HL-60 (cell line): Measurements from ENCODE around the gene SPOCK2.

Experiments
- DNase-seq, 2 experiments: peaks; one replicate each; pipeline ENCODE4 v3.0.0-alpha.2; 2010 to 2020; ENCODE audit warnings: low read depth in 1 of 2, low spot score in 1 of 2
- H3K27ac ChIP-seq: fragments of 250-450 bp; sonication (Bioruptor Pico); replicated peaks from 2 replicates; pipeline ENCODE4 v1.5.1; 2020; ENCODE audit warnings: mild to moderate bottlenecking, moderate library complexity
- H3K27me3 ChIP-seq: fragments of 250-450 bp; sonication (Bioruptor Pico); 2 replicates; pipeline ENCODE4 v1.5.1; 2021; ENCODE audit warnings: mild to moderate bottlenecking, moderate library complexity; ENCODE audit not compliant: insufficient read depth, poor library complexity, severe bottlenecking
- H3K4me3 ChIP-seq: replicated peaks from 2 replicates; pipeline ENCODE4 v1.5.1; 2011; ENCODE audit warnings: mild to moderate bottlenecking, control low read depth, low read length; ENCODE audit not compliant: insufficient read depth
- GABPA ChIP-seq: IDR thresholded peaks from 2 replicates; pipeline ENCODE4 v1.6.1; 2012; ENCODE audit warnings: low read depth
- POLR2AphosphoS5 ChIP-seq: IDR thresholded peaks from 2 replicates; pipeline ENCODE4 v1.6.1; 2012; ENCODE audit warnings: low read depth
- SPI1 ChIP-seq: IDR thresholded peaks from 2 replicates; pipeline ENCODE4 v1.6.1; 2012; ENCODE audit warnings: low read depth, mild to moderate bottlenecking, borderline replicate concordance
- TF ChIP-seq, protein P1 (sequence below): IDR thresholded peaks from 2 replicates; pipeline ENCODE4 v1.6.1; 2012; ENCODE audit warnings: low read depth; ENCODE audit not compliant: insufficient replicate concordance
- TF ChIP-seq, protein P2 (sequence below): IDR thresholded peaks from one replicate; pipeline ENCODE4 v1.5.1; 2011; ENCODE audit warnings: low read length, control low read depth, inconsistent platforms; ENCODE audit not compliant: insufficient read depth

SPOCK2 gene

DNA sequence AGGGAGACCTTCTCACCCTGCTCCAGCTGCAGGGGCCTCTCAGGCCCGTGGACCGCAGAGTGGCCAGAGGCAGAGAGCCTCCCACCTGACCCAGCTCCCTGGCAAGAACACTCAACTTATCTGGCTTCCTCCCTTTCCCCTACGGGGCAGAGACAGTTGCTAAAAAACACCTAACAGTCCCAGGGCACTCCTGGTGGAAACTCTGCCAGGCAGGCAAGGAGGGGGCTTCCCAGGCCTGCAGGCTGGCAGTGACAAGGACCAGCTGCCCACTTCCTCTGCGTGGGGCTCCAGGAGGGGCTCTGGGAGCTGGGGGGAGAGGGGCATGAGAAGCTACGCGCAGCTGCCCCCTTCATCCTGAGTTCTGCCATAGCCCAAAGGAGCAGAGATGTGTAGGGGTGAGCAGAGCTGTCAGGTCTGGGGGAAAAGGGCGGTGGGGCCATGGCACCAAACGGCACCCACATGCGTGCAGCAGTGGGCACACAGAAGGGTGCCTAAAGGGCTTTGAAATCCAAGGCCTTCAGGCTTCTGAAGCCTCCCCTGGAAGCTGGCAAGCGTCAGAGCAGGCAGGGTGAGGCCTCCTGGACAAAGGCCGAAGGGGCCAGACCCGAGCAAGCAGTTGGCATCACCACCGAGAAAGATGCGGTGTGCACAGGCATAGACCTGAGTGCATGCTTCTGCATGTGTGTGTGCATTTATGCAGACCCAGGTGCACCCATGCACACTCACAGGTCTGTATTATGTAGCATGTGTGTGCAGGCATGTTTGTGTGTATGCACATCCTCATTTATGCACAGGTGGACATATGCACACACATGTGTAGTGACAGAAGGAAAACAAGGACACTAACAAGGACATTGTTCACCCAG is 14.4 kb downstream of the SPOCK2 start:
- Histone ChIP-seq H3K27me3 (no peaks in the 10 kb centered on the region), H3K27ac (no peak overlapping the region), H3K4me3 (no peak overlapping the region)
- no peak for DNase-seq
- TF ChIP-seq GABPA (no peak), POLR2AphosphoS5 (no peak)

DNA sequence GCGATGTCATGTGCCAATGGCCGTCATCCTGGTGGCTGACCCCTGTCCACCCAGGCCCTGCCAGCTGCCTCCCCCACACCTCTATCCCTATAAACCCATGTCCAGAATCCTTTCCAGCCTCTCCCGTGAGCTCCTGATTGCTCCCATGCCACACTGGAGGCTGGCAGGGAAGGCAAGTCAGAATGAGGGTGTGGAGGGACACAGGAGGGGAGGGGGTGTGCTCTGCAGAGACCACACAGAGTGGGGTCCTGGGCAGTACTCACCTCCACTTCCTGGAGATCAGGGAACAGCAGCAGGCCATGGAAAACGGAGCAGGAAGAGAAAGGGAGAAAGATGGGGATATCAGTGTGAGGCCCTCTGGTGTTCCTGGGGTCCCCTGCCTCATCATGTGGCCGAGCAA is 15.7 kb downstream of the SPOCK2 start:
- no peak overlapping the region for H3K27ac ChIP-seq
- TF ChIP-seq GABPA, result no peak
- TF ChIP-seq, protein P1, sequence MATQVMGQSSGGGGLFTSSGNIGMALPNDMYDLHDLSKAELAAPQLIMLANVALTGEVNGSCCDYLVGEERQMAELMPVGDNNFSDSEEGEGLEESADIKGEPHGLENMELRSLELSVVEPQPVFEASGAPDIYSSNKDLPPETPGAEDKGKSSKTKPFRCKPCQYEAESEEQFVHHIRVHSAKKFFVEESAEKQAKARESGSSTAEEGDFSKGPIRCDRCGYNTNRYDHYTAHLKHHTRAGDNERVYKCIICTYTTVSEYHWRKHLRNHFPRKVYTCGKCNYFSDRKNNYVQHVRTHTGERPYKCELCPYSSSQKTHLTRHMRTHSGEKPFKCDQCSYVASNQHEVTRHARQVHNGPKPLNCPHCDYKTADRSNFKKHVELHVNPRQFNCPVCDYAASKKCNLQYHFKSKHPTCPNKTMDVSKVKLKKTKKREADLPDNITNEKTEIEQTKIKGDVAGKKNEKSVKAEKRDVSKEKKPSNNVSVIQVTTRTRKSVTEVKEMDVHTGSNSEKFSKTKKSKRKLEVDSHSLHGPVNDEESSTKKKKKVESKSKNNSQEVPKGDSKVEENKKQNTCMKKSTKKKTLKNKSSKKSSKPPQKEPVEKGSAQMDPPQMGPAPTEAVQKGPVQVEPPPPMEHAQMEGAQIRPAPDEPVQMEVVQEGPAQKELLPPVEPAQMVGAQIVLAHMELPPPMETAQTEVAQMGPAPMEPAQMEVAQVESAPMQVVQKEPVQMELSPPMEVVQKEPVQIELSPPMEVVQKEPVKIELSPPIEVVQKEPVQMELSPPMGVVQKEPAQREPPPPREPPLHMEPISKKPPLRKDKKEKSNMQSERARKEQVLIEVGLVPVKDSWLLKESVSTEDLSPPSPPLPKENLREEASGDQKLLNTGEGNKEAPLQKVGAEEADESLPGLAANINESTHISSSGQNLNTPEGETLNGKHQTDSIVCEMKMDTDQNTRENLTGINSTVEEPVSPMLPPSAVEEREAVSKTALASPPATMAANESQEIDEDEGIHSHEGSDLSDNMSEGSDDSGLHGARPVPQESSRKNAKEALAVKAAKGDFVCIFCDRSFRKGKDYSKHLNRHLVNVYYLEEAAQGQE, result no peak
- no peak for TF ChIP-seq POLR2AphosphoS5
- TF ChIP-seq, protein P2, sequence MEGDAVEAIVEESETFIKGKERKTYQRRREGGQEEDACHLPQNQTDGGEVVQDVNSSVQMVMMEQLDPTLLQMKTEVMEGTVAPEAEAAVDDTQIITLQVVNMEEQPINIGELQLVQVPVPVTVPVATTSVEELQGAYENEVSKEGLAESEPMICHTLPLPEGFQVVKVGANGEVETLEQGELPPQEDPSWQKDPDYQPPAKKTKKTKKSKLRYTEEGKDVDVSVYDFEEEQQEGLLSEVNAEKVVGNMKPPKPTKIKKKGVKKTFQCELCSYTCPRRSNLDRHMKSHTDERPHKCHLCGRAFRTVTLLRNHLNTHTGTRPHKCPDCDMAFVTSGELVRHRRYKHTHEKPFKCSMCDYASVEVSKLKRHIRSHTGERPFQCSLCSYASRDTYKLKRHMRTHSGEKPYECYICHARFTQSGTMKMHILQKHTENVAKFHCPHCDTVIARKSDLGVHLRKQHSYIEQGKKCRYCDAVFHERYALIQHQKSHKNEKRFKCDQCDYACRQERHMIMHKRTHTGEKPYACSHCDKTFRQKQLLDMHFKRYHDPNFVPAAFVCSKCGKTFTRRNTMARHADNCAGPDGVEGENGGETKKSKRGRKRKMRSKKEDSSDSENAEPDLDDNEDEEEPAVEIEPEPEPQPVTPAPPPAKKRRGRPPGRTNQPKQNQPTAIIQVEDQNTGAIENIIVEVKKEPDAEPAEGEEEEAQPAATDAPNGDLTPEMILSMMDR, result no peak
- TF ChIP-seq SPI1, result no peak
- H3K27me3 ChIP-seq, result no peaks in the 10 kb centered on the region
- H3K4me3 ChIP-seq, result no peak overlapping the region
- DNase-seq, result no peak

DNA sequence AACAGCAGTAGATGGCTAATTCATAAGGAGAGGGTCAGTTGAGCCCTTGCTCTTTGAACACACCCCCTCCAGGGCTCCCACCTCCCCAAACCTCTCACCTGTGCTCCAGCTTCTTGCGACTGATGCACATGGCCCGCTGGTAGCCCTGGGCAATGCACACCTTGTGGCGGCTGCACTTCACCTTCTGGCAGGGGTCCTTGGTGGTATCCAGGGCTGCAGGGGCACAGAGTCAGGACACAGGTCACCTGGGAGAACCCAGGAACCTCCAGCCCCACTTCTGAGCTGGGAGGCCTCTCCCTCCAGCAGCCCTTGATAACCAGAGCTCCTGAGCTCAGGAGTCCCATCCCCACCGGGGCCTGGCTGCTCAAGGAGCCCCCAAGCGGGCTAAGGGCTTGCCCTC is 16.3 kb downstream of the SPOCK2 start:
- no peaks in the 10 kb centered on the region for H3K27me3 ChIP-seq
- TF ChIP-seq GABPA (no peak), POLR2AphosphoS5 (no peak), SPI1 (no peak)
- TF ChIP-seq, protein P1, result no peak
- TF ChIP-seq, protein P2, result no peak
- no peak for DNase-seq

DNA sequence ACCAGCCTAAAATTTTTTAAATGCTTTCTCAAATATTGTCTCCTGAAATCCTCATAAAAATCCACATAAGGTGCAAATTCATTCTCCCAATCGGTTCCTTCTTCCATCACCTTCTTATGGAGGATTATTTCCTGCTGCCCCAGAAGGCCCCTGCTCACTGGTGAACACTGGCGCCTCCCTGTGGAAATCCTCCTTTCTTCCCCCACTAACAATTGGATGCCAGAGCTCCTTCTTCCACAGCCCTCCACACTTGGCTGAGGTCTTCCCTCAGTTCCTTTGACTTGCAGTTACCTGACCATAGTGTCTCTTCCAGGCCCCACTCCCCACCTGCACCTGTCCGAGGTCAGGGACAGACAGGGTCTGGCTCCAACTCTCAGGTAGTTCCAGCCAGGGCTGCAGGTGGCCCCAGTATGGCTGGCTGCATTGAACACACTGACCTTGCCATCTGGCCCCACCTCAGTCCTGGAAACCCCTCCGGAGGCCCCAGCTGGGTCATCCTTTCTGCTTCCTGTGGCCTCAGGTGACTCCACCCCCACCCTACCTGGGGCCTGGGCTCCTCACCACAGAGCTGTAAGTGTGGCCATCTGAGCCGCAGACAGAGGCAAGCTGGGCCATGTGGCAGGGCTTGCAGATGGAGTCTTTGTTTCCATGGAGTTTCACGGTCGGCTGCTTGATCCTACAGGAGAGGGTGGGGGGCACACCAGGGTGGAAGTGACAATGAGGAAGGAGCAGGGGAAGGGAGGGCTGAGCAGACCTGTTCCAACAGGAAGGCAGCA is 18.4 kb downstream of the SPOCK2 start:
- Histone ChIP-seq H3K27me3 (no peaks in the 10 kb centered on the region), H3K27ac (no peak overlapping the region), H3K4me3 (no peak overlapping the region)
- TF ChIP-seq POLR2AphosphoS5, result no peak
- no peak for TF ChIP-seq SPI1
- no peak for TF ChIP-seq GABPA
- TF ChIP-seq, protein P2, result no peak
- TF ChIP-seq, protein P1, result no peak
- no peak for DNase-seq

More for the DNA sequence above, 16.3 kb downstream of the SPOCK2 start:
- Histone ChIP-seq H3K4me3 (no peak overlapping the region), H3K27ac (no peak overlapping the region)
